H1 (cell line): ENCODE results near the gene KCTD19. TPM values are rescaled to one million over a fixed set of nuclear protein-coding genes. Genes with fewer than 3 reads are reported as not detected.

Experiments
- CTCF ChIA-PET: fragments of 300-600 bp; sonication (Branson Sonifier 250); formaldehyde crosslinking; loops from one replicate; lab custom pipeline; 2021; ENCODE audit not compliant: partially characterized antibody; lab: Charles Lee
- POLR2A ChIA-PET: fragments of 300-600 bp; sonication (Branson Sonifier 250); formaldehyde crosslinking; loops from one replicate; lab custom pipeline; 2021; ENCODE audit warnings: inconsistent platforms; ENCODE audit not compliant: partially characterized antibody; lab: Charles Lee
- DNase-seq, 2 experiments: peaks; one replicate each; pipeline versions ENCODE4 v3.0.0 to v3.0.0-alpha.2; 2010 to 2022; ENCODE audit warnings: low spot score in 2 of 2, low read depth in 1 of 2, mixed read lengths in 1 of 2
- FAIRE-seq: peaks from 2 replicates; lab custom pipeline; 2011; peaks lifted over from hg19 to GRCh38; lab: Jason Lieb, UNC
- H2AFZ ChIP-seq: 2 replicates; pipeline ENCODE4 v1.8.1; 2012; ENCODE audit warnings: low read length, inconsistent platforms
- H2AK5ac ChIP-seq: 2 replicates; pipeline ENCODE4 v1.6.1; 2013; ENCODE audit warnings: low read depth, low read length
- H2BK120ac ChIP-seq: replicated peaks from 2 replicates; pipeline ENCODE3; 2013; ENCODE audit warnings: low read depth, low read length, inconsistent platforms
- H2BK12ac ChIP-seq: 2 replicates; pipeline ENCODE4 v1.6.1; 2013; ENCODE audit warnings: low read depth, low read length
- H2BK15ac ChIP-seq: 2 replicates; pipeline ENCODE4 v1.6.1; 2013; ENCODE audit warnings: low read length
- H2BK20ac ChIP-seq: 2 replicates; pipeline ENCODE4 v1.6.1; 2013; ENCODE audit warnings: low read length
- H2BK5ac ChIP-seq: 2 replicates; pipeline ENCODE4 v1.6.1; 2013; ENCODE audit warnings: low read depth, low read length
- H3K14ac ChIP-seq: 2 replicates; pipeline ENCODE4 v1.6.1; 2013; ENCODE audit warnings: inconsistent platforms; ENCODE audit not compliant: insufficient read length
- H3K18ac ChIP-seq: 2 replicates; pipeline ENCODE4 v1.6.1; 2013; ENCODE audit warnings: low read length; ENCODE audit errors: extremely low read depth
- H3K23ac ChIP-seq: 2 replicates; pipeline ENCODE4 v1.6.1; 2013; ENCODE audit warnings: inconsistent platforms; ENCODE audit not compliant: insufficient read length
- H3K23me2 ChIP-seq: 2 replicates; pipeline ENCODE4 v1.6.1; 2013; ENCODE audit warnings: low read depth, low read length
- H3K27ac ChIP-seq: 2 replicates; pipeline ENCODE4 v1.6.1; 2011; ENCODE audit warnings: low read depth, low read length, inconsistent platforms
- H3K27me3 ChIP-seq, 4 experiments: replicated peaks in 1 of 4; 1 replicate in 1 of 4; 2 replicates in 3 of 4; pipeline versions ENCODE4 v1.6.1 to v1.8.1; 2011 to 2013; ENCODE audit warnings: low read length in 3 of 4, mild to moderate bottlenecking in 3 of 4, inconsistent platforms in 2 of 4, mixed read lengths in 2 of 4, moderate library complexity in 1 of 4; ENCODE audit not compliant: control insufficient read depth in 3 of 4, insufficient read depth in 3 of 4; ENCODE audit errors: extremely low read depth in 1 of 4
- H3K36me3 ChIP-seq, 4 experiments: 2 replicates each; pipeline versions ENCODE4 v1.6.1 to v1.8.1; 2011 to 2013; ENCODE audit warnings: mild to moderate bottlenecking in 4 of 4, low read length in 3 of 4, moderate library complexity in 2 of 4, control low read depth in 1 of 4, inconsistent platforms in 1 of 4; ENCODE audit not compliant: insufficient read depth in 4 of 4, control insufficient read depth in 2 of 4
- H3K4ac ChIP-seq: replicated peaks from 2 replicates; pipeline ENCODE3; 2013; ENCODE audit warnings: low read length, low read depth, mixed read lengths, inconsistent platforms; ENCODE audit not compliant: insufficient read length
- H3K4me1 ChIP-seq, 4 experiments: replicated peaks in 1 of 4; 1 replicate in 1 of 4; 2 replicates in 3 of 4; pipeline versions ENCODE4 v1.6.1 to v1.8.1; 2011 to 2013; ENCODE audit warnings: low read length in 3 of 4, inconsistent platforms in 2 of 4, mixed read lengths in 1 of 4; ENCODE audit not compliant: insufficient read depth in 4 of 4, control insufficient read depth in 3 of 4
- H3K4me2 ChIP-seq, 2 experiments: 2 replicates each; pipeline versions ENCODE4 v1.6.1 to v1.8.1; 2011 to 2013; ENCODE audit warnings: low read depth in 2 of 2, low read length in 2 of 2, control low read depth in 1 of 2, inconsistent platforms in 1 of 2, mild to moderate bottlenecking in 1 of 2; ENCODE audit not compliant: insufficient read depth in 1 of 2
- H3K4me3 ChIP-seq, 4 experiments: fragments of 200-600, 300-600 bp in 1 of 4; sonication (generic), shearing (Covaris generic), sonication (Bioruptor Twin) in 1 of 4; 2 replicates each; pipeline versions ENCODE4 v1.5.1 to v1.8.1; 2011 to 2016; ENCODE audit warnings: low read length in 4 of 4, low read depth in 3 of 4, control low read depth in 2 of 4, inconsistent platforms in 2 of 4, mild to moderate bottlenecking in 2 of 4, mixed read lengths in 1 of 4, moderate library complexity in 1 of 4; ENCODE audit not compliant: insufficient read depth in 2 of 4; ENCODE audit errors: extremely low read depth in 1 of 4
- H3K56ac ChIP-seq: replicated peaks from 2 replicates; pipeline ENCODE3; 2013; ENCODE audit warnings: low read depth, mild to moderate bottlenecking, mixed read lengths, low read length, inconsistent platforms; ENCODE audit not compliant: insufficient read length
- H3K79me1 ChIP-seq: 2 replicates; pipeline ENCODE4 v1.6.1; 2013; ENCODE audit warnings: low read depth, low read length, control low read depth
- H3K79me2 ChIP-seq, 2 experiments: 2 replicates each; pipeline versions ENCODE4 v1.6.1 to v1.8.1; 2012 to 2013; ENCODE audit warnings: low read length in 2 of 2, mild to moderate bottlenecking in 2 of 2, inconsistent platforms in 1 of 2; ENCODE audit not compliant: insufficient read depth in 2 of 2, control insufficient read depth in 1 of 2
- H3K9ac ChIP-seq, 4 experiments: replicated peaks in 1 of 4; 1 replicate in 1 of 4; 2 replicates in 3 of 4; pipeline versions ENCODE4 v1.6.1 to v1.8.1; 2011 to 2013; ENCODE audit warnings: low read depth in 3 of 4, low read length in 3 of 4, control low read depth in 2 of 4, mild to moderate bottlenecking in 2 of 4, moderate library complexity in 2 of 4, inconsistent platforms in 1 of 4; ENCODE audit errors: extremely low read depth in 1 of 4
- H3K9me3 ChIP-seq, 2 experiments: 2 replicates each; pipeline versions ENCODE4 v1.6.1 to v1.8.1; 2012 to 2013; ENCODE audit warnings: mild to moderate bottlenecking in 2 of 2, moderate library complexity in 2 of 2, control low read depth in 1 of 2, inconsistent platforms in 1 of 2, low read depth in 1 of 2, low read length in 1 of 2, mixed read lengths in 1 of 2; ENCODE audit not compliant: insufficient read depth in 2 of 2
- H4K20me1 ChIP-seq, 2 experiments: replicated peaks in 1 of 2; 2 replicates each; pipeline versions ENCODE3 to v1.8.1; 2011 to 2013; ENCODE audit warnings: inconsistent platforms in 2 of 2, low read length in 2 of 2, mild to moderate bottlenecking in 1 of 2; ENCODE audit not compliant: insufficient read depth in 2 of 2, control insufficient read depth in 1 of 2
- H4K5ac ChIP-seq: 2 replicates; pipeline ENCODE4 v1.6.1; 2013; ENCODE audit warnings: low read length, low read depth, mixed read lengths, inconsistent platforms; ENCODE audit not compliant: insufficient read length
- H4K8ac ChIP-seq: 2 replicates; pipeline ENCODE4 v1.8.0; 2013; ENCODE audit warnings: mild to moderate bottlenecking, moderate library complexity, low read length, inconsistent platforms; ENCODE audit not compliant: insufficient read depth; ENCODE audit errors: extremely low read depth
- H4K91ac ChIP-seq: replicated peaks from 2 replicates; pipeline ENCODE3; 2013; ENCODE audit warnings: low read length, mixed read lengths, inconsistent platforms; ENCODE audit not compliant: insufficient read length
- EP300 ChIP-seq, 2 experiments: IDR thresholded peaks; 1 replicate in 1 of 2; 2 replicates in 1 of 2; pipeline ENCODE4 v1.6.1; 2011 to 2012; ENCODE audit warnings: low read depth in 2 of 2, low read length in 2 of 2, mild to moderate bottlenecking in 2 of 2, borderline replicate concordance in 1 of 2, inconsistent platforms in 1 of 2, moderate library complexity in 1 of 2
- WGBS, 2 experiments: shearing (Covaris generic) in 1 of 2; methylation state at CpG; one replicate each; pipeline versions ENCODE4 v1.1.6 to v1.1.7; 2013 to 2015; ENCODE audit warnings: low lambda C conversion rate in 2 of 2, mixed read lengths in 2 of 2, inconsistent platforms in 1 of 2, low coverage in 1 of 2, missing lambda C conversion rate in 1 of 2; ENCODE audit not compliant: insufficient replicate concordance in 2 of 2, insufficient coverage in 1 of 2, insufficient read length in 1 of 2; ENCODE audit errors: extremely low coverage in 1 of 2, missing lambda C conversion rate in 1 of 2; 5-methylcytosine and 5-hydroxymethylcytosine counted together
- polyA plus RNA-seq, 7 experiments: library from polyadenylated mRNA; depleted of rRNA in 3 of 7; stranded (reverse) in 5 of 7; unstranded in 2 of 7; fragments of >200 nt in 5 of 7; fragments of 200-250 nt in 2 of 7; gene quantifications; 1 replicate in 5 of 7; 2 replicates in 1 of 7; 4 replicates in 1 of 7; pipeline versions ENCODE4 v1.2.1 to v1.2.3, GENCODE V29; 2011 to 2013; ENCODE audit warnings: missing spikeins in 2 of 7, mixed read lengths in 2 of 7
- total RNA-seq: library from RNA; stranded (reverse); fragmentation: NEBNext Ultra II Directional; extraction: Animal tissue kit (Norgen Biotek cat#: 25700); gene quantifications from 2 replicates; pipeline ENCODE4 v1.2.1, GENCODE V29; 2021

Gene KCTD19
- total and polyA plus RNA-seq, 2 of the 8 experiments (the other 6 are each of a cell fraction or from before 2014, with no cell fraction given), result 0.06 to 0.24 TPM

DNA sequence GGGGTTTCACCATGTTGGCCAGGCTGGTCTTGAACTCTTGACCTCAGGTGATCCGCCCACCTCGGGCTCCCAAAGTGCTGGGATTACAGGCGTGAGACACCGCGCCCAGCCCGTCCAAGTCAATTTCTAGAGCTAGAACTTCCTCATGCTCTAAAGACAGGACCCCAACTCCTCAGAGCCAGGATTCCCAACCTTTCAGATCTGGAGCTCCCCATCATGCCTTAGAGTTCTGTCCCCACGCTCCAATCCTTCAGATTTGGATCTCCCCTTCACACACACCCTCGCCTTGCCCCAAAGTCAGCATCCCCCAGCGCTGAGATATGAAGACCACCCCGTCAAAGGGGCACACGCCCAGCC, 448 bp downstream of the KCTD19 start:
- Histone ChIP-seq H3K79me2 (no peaks in the 10 kb centered on the region), H2BK120ac (no peak overlapping the region), H4K91ac (no peak overlapping the region), H2AFZ (0 out of 2 replicates have a peak overlapping the region, but pooled peaks have one; percentile 90), H4K20me1 (no peaks in the 10 kb centered on the region), H3K9me3 (no peaks in the 10 kb centered on the region), H2BK20ac (no peak overlapping the region), H3K56ac (no peak overlapping the region), H4K8ac (no peak overlapping the region; the same call in 1 of the 2 replicates), H2BK12ac (no peak overlapping the region; the same call in 1 of the 2 replicates), H3K4me1 (no peaks in the 10 kb centered on the region; a peak in 1 of 7 replicates), H2AK5ac (no peak overlapping the region), H2BK15ac (no peak overlapping the region), H2BK5ac (no peak overlapping the region), H3K27ac (no peak overlapping the region), H3K9ac (no peak overlapping the region), H3K79me1 (no peaks in the 10 kb centered on the region), H4K5ac (no peak overlapping the region), H3K23me2 (peaks cover 7% of the 10 kb centered on the region; the same call in 1 of the 2 replicates), H3K14ac (no peak overlapping the region), H3K18ac (no peak overlapping the region), H3K4ac (no peak overlapping the region), H3K4me2 (peak overlapping the region; percentile 50 to 80), H3K27me3 (peaks cover 0 to 4% (median under 1%) of the 10 kb centered on the region in 4 experiments; a peak in 3 of 7 replicates), H3K4me3 (peak overlapping the region; percentile 36 to 68 (median 50)), H3K23ac (no peak overlapping the region), H3K36me3 (no peaks in the 10 kb centered on the region)
- FAIRE-seq, result no peak
- TF ChIP-seq EP300 (IDR thresholded peaks at IDR 0.05; ENCODE audit: borderline replicate concordance in 1 of 2, low read depth in 2 of 2, low read length in 2 of 2), result no peak
- DNase-seq, result no peak
- 52% methylated on average over 11 of the region's 11 CpGs; no CpG with 5 or more reads in 1 of the 2 experiments for WGBS, 2 experiments
- ChIA-PET POLR2A (interaction anchor here (1.1 to 1.7 kb wide), 2 partner anchors 9 to 29 kb away, joined by 3 read pairs; no protein-coding TSS in a partner anchor), CTCF (interaction anchor here (1.1 to 4.4 kb wide), 25 partner anchors 11 to 142 kb away, joined by 3 to 22 read pairs (median 6); partner anchors contain the start of genes FHOD1, PLEKHG4 and TPPP3)
